Gastroesophageal sphincter (tissue), 4 donors: ENCODE results near the gene RNF223. TPM values are rescaled to one million over a fixed set of nuclear protein-coding genes. Genes with fewer than 3 reads are reported as not detected.

Source experiments
- ATAC-seq: fragments of 150-250 bp; one replicate; pipeline ENCODE4 v1.9.1; 2016; ENCODE audit warnings: mild to moderate bottlenecking, moderate library complexity
- H3K27ac ChIP-seq, 4 donors: fragments of 200-600 bp; sonication (generic) in 3 of 4; 1 replicate in 3 of 4; 2 replicates in 1 of 4; pipeline ENCODE4 v1.5.1; 2016 to 2019
- H3K27me3 ChIP-seq: fragments of 200-600 bp; sonication (generic); one replicate; pipeline ENCODE4 v1.5.1; 2019
- H3K36me3 ChIP-seq, 2 donors: fragments of 200-600 bp; sonication (generic); one replicate each; pipeline ENCODE4 v1.5.1; 2019; ENCODE audit warnings: control low read depth in 1 of 2
- H3K4me1 ChIP-seq, 3 donors: fragments of 200-600 bp; sonication (generic); 1 replicate in 2 of 3; 2 replicates in 1 of 3; pipeline ENCODE4 v1.5.1; 2016 to 2019; ENCODE audit warnings: control low read depth in 2 of 3
- H3K4me3 ChIP-seq, 2 donors: fragments of 200-600 bp; sonication (generic); one replicate each; pipeline ENCODE4 v1.5.1; 2019; ENCODE audit warnings: mild to moderate bottlenecking in 1 of 2, moderate library complexity in 1 of 2
- H3K9me3 ChIP-seq, 3 donors: fragments of 200-600 bp; sonication (generic); one replicate each; pipeline ENCODE4 v1.5.1; 2017 to 2019; ENCODE audit warnings: control low read depth in 2 of 3
- EP300 ChIP-seq: sonication (generic); formaldehyde crosslinking; IDR thresholded peaks from one replicate; pipeline ENCODE4 v1.6.1; 2017; ENCODE audit warnings: antibody characterized with exemption, mild to moderate bottlenecking
- POLR2A ChIP-seq, 2 donors: fragments of 450-650 bp; IDR thresholded peaks; one replicate each; pipeline ENCODE4 v1.6.1; 2017; ENCODE audit warnings: antibody characterized with exemption in 2 of 2, mild to moderate bottlenecking in 2 of 2, moderate library complexity in 1 of 2
- POLR2AphosphoS5 ChIP-seq: sonication (generic); formaldehyde crosslinking; IDR thresholded peaks from one replicate; pipeline ENCODE4 v1.6.1; 2017; ENCODE audit warnings: antibody characterized with exemption
- WGBS, 2 donors: methylation state at CpG; one replicate each; pipeline ENCODE4 v1.1.5; 2018; ENCODE audit warnings: low coverage in 1 of 2; 5-methylcytosine and 5-hydroxymethylcytosine counted together
- total RNA-seq, 4 donors: library from RNA; depleted of rRNA; stranded (reverse); fragments of >200 nt; gene quantifications; one replicate each; pipeline ENCODE4 v1.1.0, GENCODE V29; 2016
- TF ChIP-seq, protein P1 (sequence below), 4 experiments: fragments of 200-600 bp in 2 of 4; fragments of 450-650 bp in 2 of 4; sonication (generic) in 1 of 4; IDR thresholded peaks; one replicate each; pipeline ENCODE4 v1.5.1; 2017 to 2019; ENCODE audit warnings: antibody characterized with exemption in 4 of 4, mild to moderate bottlenecking in 2 of 4, moderate library complexity in 2 of 4

RNF223 gene
- total RNA-seq, 4 donors from 2014 or later, result 1.1 TPM; not detected in 3

GRCh38 chr1:1034439-1034781 lies 39.7 kb downstream of the RNF223 start:
- Histone ChIP-seq H3K27ac (no peak overlapping the region), H3K27me3 (peaks cover 44% of the 10 kb centered on the region), H3K4me3 (peak overlapping the region in 1 of 2 donors; percentile 58), H3K36me3 (peaks cover 0 to 20% of the 10 kb centered on the region in 2 donors), H3K9me3 (no peaks in the 10 kb centered on the region), H3K4me1 (peaks cover 0 to 40% (median 17%) of the 10 kb centered on the region in 3 donors)
- ATAC-seq, result no peak
- no CpG with 5 or more reads among the region's 30 CpGs for WGBS, 2 donors
- TF ChIP-seq, protein P1, sequence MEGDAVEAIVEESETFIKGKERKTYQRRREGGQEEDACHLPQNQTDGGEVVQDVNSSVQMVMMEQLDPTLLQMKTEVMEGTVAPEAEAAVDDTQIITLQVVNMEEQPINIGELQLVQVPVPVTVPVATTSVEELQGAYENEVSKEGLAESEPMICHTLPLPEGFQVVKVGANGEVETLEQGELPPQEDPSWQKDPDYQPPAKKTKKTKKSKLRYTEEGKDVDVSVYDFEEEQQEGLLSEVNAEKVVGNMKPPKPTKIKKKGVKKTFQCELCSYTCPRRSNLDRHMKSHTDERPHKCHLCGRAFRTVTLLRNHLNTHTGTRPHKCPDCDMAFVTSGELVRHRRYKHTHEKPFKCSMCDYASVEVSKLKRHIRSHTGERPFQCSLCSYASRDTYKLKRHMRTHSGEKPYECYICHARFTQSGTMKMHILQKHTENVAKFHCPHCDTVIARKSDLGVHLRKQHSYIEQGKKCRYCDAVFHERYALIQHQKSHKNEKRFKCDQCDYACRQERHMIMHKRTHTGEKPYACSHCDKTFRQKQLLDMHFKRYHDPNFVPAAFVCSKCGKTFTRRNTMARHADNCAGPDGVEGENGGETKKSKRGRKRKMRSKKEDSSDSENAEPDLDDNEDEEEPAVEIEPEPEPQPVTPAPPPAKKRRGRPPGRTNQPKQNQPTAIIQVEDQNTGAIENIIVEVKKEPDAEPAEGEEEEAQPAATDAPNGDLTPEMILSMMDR (IDR thresholded peaks at IDR 0.05), result no peak
- TF ChIP-seq POLR2A (IDR thresholded peaks at IDR 0.05) (no peak), POLR2AphosphoS5 (no peak), EP300 (no peak)

- no peak for ATAC-seq
- 20 to 40% methylated on average over 4 to 5 of the region's 71 CpGs for WGBS, 2 donors
- H3K36me3 ChIP-seq, result peaks cover 0 to 20% of the 10 kb centered on the region in 2 donors
- no peak for TF ChIP-seq POLR2AphosphoS5
- TF ChIP-seq, protein P1 (IDR thresholded peaks at IDR 0.05), result no peak
- TF ChIP-seq POLR2A (IDR thresholded peaks at IDR 0.05), result no peak
- TF ChIP-seq EP300, result no peak
- peaks cover 44% of the 10 kb centered on the region for H3K27me3 ChIP-seq
- H3K27ac ChIP-seq, result no peak overlapping the region
- no peaks in the 10 kb centered on the region for H3K9me3 ChIP-seq
- peak overlapping the region; percentile 14 to 58 for H3K4me3 ChIP-seq
- peaks cover 0 to 35% (median 17%) of the 10 kb centered on the region in 3 donors for H3K4me1 ChIP-seq
These were observed 40.2 kb downstream of the RNF223 start for GRCh38 chr1:1033731-1034438.

- H3K27me3 ChIP-seq, result peaks cover 44% of the 10 kb centered on the region
- H3K9me3 ChIP-seq, result no peaks in the 10 kb centered on the region
- WGBS, 2 donors, result 0% methylated on average over 1 of the region's 73 CpGs; no CpG with 5 or more reads in 1 of the 2 donors
- H3K4me3 ChIP-seq, result peak overlapping the region; percentile 1 to 58
- peaks cover 0 to 20% of the 10 kb centered on the region in 2 donors for H3K36me3 ChIP-seq
- peaks cover 0 to 34% (median 17%) of the 10 kb centered on the region in 3 donors for H3K4me1 ChIP-seq
- peak; percentile 83 for ATAC-seq
- peak overlapping the region in 1 of 4 donors; percentile 33 for H3K27ac ChIP-seq
- TF ChIP-seq, protein P1 (IDR thresholded peaks at IDR 0.05), result peak in 3 of 4 experiments; percentile 55 to 83 (median 60)
- no peak for TF ChIP-seq POLR2AphosphoS5
- no peak for TF ChIP-seq EP300
- TF ChIP-seq POLR2A (IDR thresholded peaks at IDR 0.05), result no peak
These were observed 41.0 kb downstream of the RNF223 start for GRCh38 chr1:1033009-1033587.

- Histone ChIP-seq H3K27ac (no peak overlapping the region), H3K4me1 (peaks cover 0 to 34% (median 17%) of the 10 kb centered on the region in 3 donors), H3K36me3 (peaks cover 0 to 26% of the 10 kb centered on the region in 2 donors), H3K9me3 (no peaks in the 10 kb centered on the region), H3K4me3 (peak overlapping the region in 1 of 2 donors; percentile 58), H3K27me3 (peaks cover 44% of the 10 kb centered on the region)
- TF ChIP-seq POLR2AphosphoS5 (no peak), POLR2A (IDR thresholded peaks at IDR 0.05) (no peak), EP300 (no peak)
- TF ChIP-seq, protein P1 (IDR thresholded peaks at IDR 0.05), result no peak
- peak; percentile 3 for ATAC-seq
- WGBS, 2 donors, result 40 to 76% methylated on average over 5 to 10 of the region's 16 CpGs
These were observed 41.7 kb downstream of the RNF223 start for GRCh38 chr1:1032424-1032823.
